ENCODE results near the gene PLXNA4. TPM values are rescaled to one million over a fixed set of nuclear protein-coding genes. Genes with fewer than 3 reads are reported as not detected.

The PLXNA4 gene
- total and polyA plus RNA-seq, 2 donors from 2014 or later, result 0.17 to 3.5 TPM

- DNase-seq (no peak), FAIRE-seq (no peak)
- intact Hi-C loops (cut with DNase I), result no loop called here
- H3K27me3 ChIP-seq (ENCODE audit: control insufficient read depth, insufficient read depth, low read length), result no peaks in the 10 kb centered on the region
- no peak overlapping the region for H3K4me3 ChIP-seq (ENCODE audit: low read length in 3 of 3)
- no peak overlapping the region for H3K27ac ChIP-seq (ENCODE audit: low read depth in 2 of 2, low read length in 2 of 2)
- no peaks in the 10 kb centered on the region for H3K4me1 ChIP-seq (ENCODE audit: control insufficient read depth in 2 of 3, insufficient read depth in 2 of 3, low read depth in 1 of 3, low read length in 3 of 3)
- TF ChIP-seq CTCF (IDR thresholded peaks at IDR 0.05; ENCODE audit: borderline replicate concordance, extremely low read depth, insufficient read depth), result no peak
- no peaks in the 10 kb centered on the region for H3K36me3 ChIP-seq (ENCODE audit: control insufficient read depth in 2 of 3, insufficient read depth in 3 of 3, low read length in 3 of 3)
- no peaks in the 10 kb centered on the region for H3K9me3 ChIP-seq (ENCODE audit: control insufficient read depth in 2 of 3, insufficient read depth in 1 of 3, low read length in 3 of 3)
- no peak overlapping the region for H3K9ac ChIP-seq (ENCODE audit: low read length in 3 of 3)
These were observed 81.8 kb downstream of the PLXNA4 start for GRCh38 chr7:132494474-132494873.

GRCh38 chr7:132492823-132493445 lies 83.3 kb downstream of the PLXNA4 start:
- H3K27ac ChIP-seq (ENCODE audit: low read depth in 2 of 2, low read length in 2 of 2), result no peak overlapping the region
- intact Hi-C loops (cut with DNase I), result no loop called here

DNA sequence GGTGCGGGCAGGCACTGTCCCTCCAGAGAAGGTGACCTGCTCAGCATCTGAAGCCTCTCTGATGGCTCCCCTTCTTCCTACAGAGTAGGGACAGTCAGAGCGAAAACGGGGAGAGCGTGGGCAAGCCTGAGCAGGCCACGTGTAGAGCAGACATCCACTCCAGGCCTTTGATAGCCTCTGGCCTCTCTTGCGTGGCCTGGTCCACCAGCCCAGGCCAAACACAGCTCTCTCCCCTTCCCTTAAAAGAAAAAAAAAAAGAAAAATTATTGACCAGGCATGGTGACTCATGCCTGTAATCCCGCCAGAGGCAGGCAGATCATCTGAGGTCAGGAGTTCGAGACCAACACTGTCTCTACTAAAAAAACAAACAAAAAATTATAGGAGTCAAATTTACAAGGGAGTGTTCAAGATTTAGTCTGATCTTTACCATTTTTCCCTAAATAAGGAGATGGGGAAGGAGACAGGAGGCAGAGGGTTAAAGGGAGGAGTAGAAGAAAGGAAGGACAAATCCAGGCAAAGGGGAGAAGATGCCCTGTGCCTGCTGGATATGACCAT lies 84.8 kb downstream of the PLXNA4 start:
- no peak overlapping the region for H3K27ac ChIP-seq (ENCODE audit: low read depth in 2 of 2, low read length in 2 of 2)
- no peak for DNase-seq
- no peaks in the 10 kb centered on the region for H3K27me3 ChIP-seq (ENCODE audit: control insufficient read depth, insufficient read depth, low read length)
- H3K4me3 ChIP-seq (ENCODE audit: low read length in 3 of 3), result no peak overlapping the region
- no peaks in the 10 kb centered on the region for H3K9me3 ChIP-seq (ENCODE audit: control insufficient read depth in 2 of 3, insufficient read depth in 1 of 3, low read length in 3 of 3)
- no peak for FAIRE-seq
- no peaks in the 10 kb centered on the region for H3K4me1 ChIP-seq (ENCODE audit: control insufficient read depth in 2 of 3, insufficient read depth in 2 of 3, low read depth in 1 of 3, low read length in 3 of 3)
- no peak overlapping the region for H3K9ac ChIP-seq (ENCODE audit: low read length in 3 of 3)
- no peak for TF ChIP-seq CTCF (IDR thresholded peaks at IDR 0.05; ENCODE audit: borderline replicate concordance, extremely low read depth, insufficient read depth)
- intact Hi-C loops (cut with DNase I), result no loop called here
- no peaks in the 10 kb centered on the region for H3K36me3 ChIP-seq (ENCODE audit: control insufficient read depth in 2 of 3, insufficient read depth in 3 of 3, low read length in 3 of 3)

More at GRCh38 chr7:132492823-132493445, 83.3 kb downstream of the PLXNA4 start:
- no peaks in the 10 kb centered on the region for H3K9me3 ChIP-seq (ENCODE audit: control insufficient read depth in 2 of 3, insufficient read depth in 1 of 3, low read length in 3 of 3)
- H3K4me3 ChIP-seq (ENCODE audit: low read length in 3 of 3), result no peak overlapping the region
- no peak for TF ChIP-seq CTCF (IDR thresholded peaks at IDR 0.05; ENCODE audit: borderline replicate concordance, extremely low read depth, insufficient read depth)
- H3K27me3 ChIP-seq (ENCODE audit: control insufficient read depth, insufficient read depth, low read length), result no peaks in the 10 kb centered on the region
- H3K36me3 ChIP-seq (ENCODE audit: control insufficient read depth in 2 of 3, insufficient read depth in 3 of 3, low read length in 3 of 3), result no peaks in the 10 kb centered on the region
- FAIRE-seq, result no peak
- no peak for DNase-seq
- H3K9ac ChIP-seq (ENCODE audit: low read length in 3 of 3), result no peak overlapping the region
- no peaks in the 10 kb centered on the region for H3K4me1 ChIP-seq (ENCODE audit: control insufficient read depth in 2 of 3, insufficient read depth in 2 of 3, low read depth in 1 of 3, low read length in 3 of 3)
